Measurements from ENCODE around the gene SPRED2.
A peak's percentile ranks its signal among the peaks of the same experiment; 100 is the strongest.

The SPRED2 gene

GRCh38 chr2:65298089-65298488 is 134.3 kb downstream of the SPRED2 start:
- DNase-seq: no peak

GRCh38 chr2:65297544-65297943 is 134.9 kb downstream of the SPRED2 start:
- DNase-seq: no peak

GRCh38 chr2:65296971-65297370 is 135.4 kb downstream of the SPRED2 start:
- DNase-seq: no peak

- no peak for DNase-seq
Measured at GRCh38 chr2:65294701-65295100, 137.7 kb downstream of the SPRED2 start.

GRCh38 chr2:65294136-65294535 is 138.3 kb downstream of the SPRED2 start:
- DNase-seq: no peak

- DNase-seq: no peak
Measured at GRCh38 chr2:65293376-65293775, 139.0 kb downstream of the SPRED2 start.

GRCh38 chr2:65292461-65293011 is 139.9 kb downstream of the SPRED2 start:
- no peak for DNase-seq

GRCh38 chr2:65292106-65292400 is 140.3 kb downstream of the SPRED2 start:
- DNase-seq: no peak

GRCh38 chr2:65291216-65292105 is 140.9 kb downstream of the SPRED2 start:
- no peak for DNase-seq

GRCh38 chr2:65287364-65287763 is 145.0 kb downstream of the SPRED2 start:
- no peak for DNase-seq

- DNase-seq: no peak
Measured at GRCh38 chr2:65282477-65283053, 149.8 kb downstream of the SPRED2 start.

- DNase-seq: no peak
Measured at GRCh38 chr2:65281627-65282351, 150.6 kb downstream of the SPRED2 start.

GRCh38 chr2:65279756-65280155 is 152.6 kb downstream of the SPRED2 start:
- no peak for DNase-seq

GRCh38 chr2:65278531-65278981 is 153.8 kb downstream of the SPRED2 start:
- DNase-seq: peak; percentile 36

GRCh38 chr2:65277791-65278483 is 154.5 kb downstream of the SPRED2 start:
- DNase-seq: peak; percentile 98

GRCh38 chr2:65277118-65277517 is 155.3 kb downstream of the SPRED2 start:
- DNase-seq: no peak

- DNase-seq: no peak
Measured at GRCh38 chr2:65276609-65277008, 155.8 kb downstream of the SPRED2 start.

GRCh38 chr2:65275141-65275915 is 157.1 kb downstream of the SPRED2 start:
- no peak for DNase-seq

- DNase-seq: no peak
Measured at GRCh38 chr2:65273344-65273743, 159.1 kb downstream of the SPRED2 start.

- no peak for DNase-seq
Measured at GRCh38 chr2:65268957-65269356, 163.4 kb downstream of the SPRED2 start.

GRCh38 chr2:65267008-65267407 is 165.4 kb downstream of the SPRED2 start:
- DNase-seq: no peak

- DNase-seq: no peak
Measured at GRCh38 chr2:65265671-65266045, 166.7 kb downstream of the SPRED2 start.
